ENCODE measurements around the gene CCDC93.
A peak's percentile ranks its signal among the peaks of the same experiment; 100 is the strongest.

Gene CCDC93

GRCh38 chr2:117952228-117952627 is 61.6 kb downstream of the CCDC93 start:
- peaks cover 8% of the 10 kb centered on the region for H3K4me1 ChIP-seq (ENCODE audit: control insufficient read depth, low read length)
- H3K27me3 ChIP-seq (ENCODE audit: control insufficient read depth, low read length) = no peaks in the 10 kb centered on the region
- no peaks in the 10 kb centered on the region for H3K9me3 ChIP-seq (ENCODE audit: control insufficient read depth, insufficient read depth, low read length)
- no peaks in the 10 kb centered on the region for H3F3A ChIP-seq (ENCODE audit: control insufficient read depth, insufficient read depth)
- H3K79me2 ChIP-seq (ENCODE audit: control insufficient read depth, low read length) = no peaks in the 10 kb centered on the region
- no peaks in the 10 kb centered on the region for H3K9me2 ChIP-seq (replicated peaks; ENCODE audit: control insufficient read depth, low read length)
- H3K4me2 ChIP-seq (ENCODE audit: low read length) = no peak overlapping the region
- no peak overlapping the region for H3K27ac ChIP-seq (ENCODE audit: low read depth, low read length)
- H4K20me1 ChIP-seq (ENCODE audit: control insufficient read depth, insufficient read depth, low read depth, low read length) = no peaks in the 10 kb centered on the region
- TF ChIP-seq CTCF (IDR thresholded peaks at IDR 0.05; ENCODE audit: low read depth, low read length, poor library complexity, severe bottlenecking) (no peak), EZH2phosphoT487 (IDR thresholded peaks at IDR 0.05; ENCODE audit: borderline replicate concordance, low read length) (no peak)
- peaks cover 82% of the 10 kb centered on the region for H3K36me3 ChIP-seq (ENCODE audit: control insufficient read depth, low read length)
- no peak overlapping the region for H3K4me3 ChIP-seq (ENCODE audit: low read length)

GRCh38 chr2:117949806-117950205 is 64.1 kb downstream of the CCDC93 start:
- TF ChIP-seq CTCF (IDR thresholded peaks at IDR 0.05; ENCODE audit: low read depth, low read length, poor library complexity, severe bottlenecking) = no peak
- TF ChIP-seq EZH2phosphoT487 (IDR thresholded peaks at IDR 0.05; ENCODE audit: borderline replicate concordance, low read length) = no peak

GRCh38 chr2:117948615-117949014 is 65.3 kb downstream of the CCDC93 start:
- Histone ChIP-seq H3K27me3 (ENCODE audit: control insufficient read depth, low read length) (no peaks in the 10 kb centered on the region), H3K36me3 (ENCODE audit: control insufficient read depth, low read length) (peaks cover 89% of the 10 kb centered on the region), H3K27ac (ENCODE audit: low read depth, low read length) (0 out of 2 replicates have a peak overlapping the region, but pooled peaks have one; percentile 5), H3K9me3 (ENCODE audit: control insufficient read depth, insufficient read depth, low read length) (no peaks in the 10 kb centered on the region), H3K79me2 (ENCODE audit: control insufficient read depth, low read length) (no peaks in the 10 kb centered on the region), H3K9me2 (replicated peaks; ENCODE audit: control insufficient read depth, low read length) (no peaks in the 10 kb centered on the region), H3K4me1 (ENCODE audit: control insufficient read depth, low read length) (peaks cover 8% of the 10 kb centered on the region), H4K20me1 (ENCODE audit: control insufficient read depth, insufficient read depth, low read depth, low read length) (no peaks in the 10 kb centered on the region), H3K4me3 (ENCODE audit: low read length) (no peak overlapping the region), H3K4me2 (ENCODE audit: low read length) (0 out of 2 replicates have a peak overlapping the region, but pooled peaks have one; percentile 16), H3F3A (ENCODE audit: control insufficient read depth, insufficient read depth) (no peaks in the 10 kb centered on the region)
- no peak for TF ChIP-seq CTCF (IDR thresholded peaks at IDR 0.05; ENCODE audit: low read depth, low read length, poor library complexity, severe bottlenecking)
- TF ChIP-seq EZH2phosphoT487 (IDR thresholded peaks at IDR 0.05; ENCODE audit: borderline replicate concordance, low read length) = no peak

More at GRCh38 chr2:117949806-117950205, 64.1 kb downstream of the CCDC93 start:
- Histone ChIP-seq H3K4me1 (ENCODE audit: control insufficient read depth, low read length) (peaks cover 8% of the 10 kb centered on the region), H3F3A (ENCODE audit: control insufficient read depth, insufficient read depth) (no peaks in the 10 kb centered on the region), H3K4me2 (ENCODE audit: low read length) (no peak overlapping the region), H3K36me3 (ENCODE audit: control insufficient read depth, low read length) (peaks cover 88% of the 10 kb centered on the region), H3K27me3 (ENCODE audit: control insufficient read depth, low read length) (no peaks in the 10 kb centered on the region), H4K20me1 (ENCODE audit: control insufficient read depth, insufficient read depth, low read depth, low read length) (no peaks in the 10 kb centered on the region), H3K9me3 (ENCODE audit: control insufficient read depth, insufficient read depth, low read length) (no peaks in the 10 kb centered on the region), H3K4me3 (ENCODE audit: low read length) (no peak overlapping the region), H3K27ac (ENCODE audit: low read depth, low read length) (no peak overlapping the region), H3K9me2 (replicated peaks; ENCODE audit: control insufficient read depth, low read length) (no peaks in the 10 kb centered on the region), H3K79me2 (ENCODE audit: control insufficient read depth, low read length) (no peaks in the 10 kb centered on the region)
